GM12892 (cell line): ENCODE measurements around the gene SLC35B2.

Experiments
- POLR2A ChIP-seq: IDR thresholded peaks from 2 replicates; pipeline ENCODE4 v1.6.1; 2011; ENCODE audit warnings: low read depth, low read length, control low read depth
- POLR2AphosphoS5 ChIP-seq: IDR thresholded peaks from 2 replicates; pipeline ENCODE4 v1.6.1; 2011; ENCODE audit warnings: low read depth, low read length, control low read depth
- TAF1 ChIP-seq: IDR thresholded peaks from 2 replicates; pipeline ENCODE4 v1.6.1; 2011; ENCODE audit warnings: low read depth, mild to moderate bottlenecking, control low read depth, low read length, borderline replicate concordance

DNA sequence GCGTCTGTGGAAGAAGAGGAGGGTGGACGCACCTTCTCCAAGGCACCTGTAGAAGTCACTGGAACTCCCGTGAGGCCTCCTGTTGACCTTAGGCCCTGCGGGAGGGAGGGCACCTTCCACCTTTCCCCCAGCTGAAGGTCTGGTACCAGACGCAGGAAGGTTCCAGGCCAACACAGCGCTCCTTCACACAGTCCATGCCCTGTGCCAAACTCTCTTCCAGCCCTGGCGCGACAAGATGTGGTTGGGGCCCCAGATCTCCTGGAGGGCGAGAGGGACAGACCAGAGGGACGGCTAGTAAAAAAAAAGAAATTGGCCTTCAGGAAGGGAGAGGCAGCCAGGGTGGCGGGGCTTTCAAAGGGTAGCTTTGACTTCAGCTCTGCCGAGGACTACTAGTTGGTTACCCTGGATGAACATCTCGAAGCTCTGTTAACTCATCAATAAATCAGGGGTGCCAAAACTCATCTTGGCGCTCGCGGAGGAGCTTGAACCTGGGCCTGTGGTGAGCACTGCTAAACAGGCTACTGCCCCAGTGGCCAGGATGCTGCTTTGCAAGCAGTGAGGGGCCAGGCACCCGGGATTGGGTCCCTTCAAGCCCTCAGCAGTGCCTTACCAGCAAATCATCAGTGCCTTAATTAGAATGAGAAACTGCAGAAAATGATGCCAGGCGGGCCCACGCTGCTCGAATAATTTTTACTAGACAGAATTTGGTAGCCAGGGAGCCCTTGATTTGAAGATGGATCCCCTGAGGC, 40.9 kb upstream of the SLC35B2 start:
- TF ChIP-seq POLR2A (no peak; the same call in 1 of the 2 replicates), POLR2AphosphoS5 (no peak; the same call in 1 of the 2 replicates), TAF1 (no peak)
